Activated CD4-positive, alpha-beta T cell treated with anti-CD3 and anti-CD28 coated beads for 36 hours (primary cell): ENCODE measurements around the gene EVA1A. TPM values are rescaled to one million over a fixed set of nuclear protein-coding genes. Genes with fewer than 3 reads are reported as not detected.

ENCODE experiments used
- ATAC-seq: fragments of 200-7000 bp; cut with Tn5 transposase; one replicate; pipeline ENCODE4 v1.10.0; 2021; ENCODE audit warnings: mild to moderate bottlenecking, moderate library complexity
- CTCF ChIA-PET: fragments of 350-600 bp; sonication (Branson Sonifier 250); formaldehyde crosslinking; loops from one replicate; lab custom pipeline; 2021; ENCODE audit warnings: antibody characterized with exemption; lab: Charles Lee
- POLR2A ChIA-PET: fragments of 350-600 bp; sonication (Branson Sonifier 250); formaldehyde crosslinking; loops from one replicate; lab custom pipeline; 2021; ENCODE audit warnings: antibody characterized with exemption, inconsistent platforms; lab: Charles Lee
- DNase-seq: peaks from one replicate; pipeline ENCODE4 v3.0.0-alpha.2; 2020
- H3K27ac Mint-ChIP-seq: one replicate; pipeline ENCODE4 v1.8.0; 2021; ENCODE audit warnings: mixed read lengths
- H3K27me3 Mint-ChIP-seq: one replicate; pipeline ENCODE4 v1.8.0; 2021; ENCODE audit warnings: mixed read lengths
- H3K36me3 Mint-ChIP-seq: one replicate; pipeline ENCODE4 v1.8.0; 2021; ENCODE audit warnings: low read depth, mixed read lengths
- H3K4me1 Mint-ChIP-seq: one replicate; pipeline ENCODE4 v1.8.0; 2021; ENCODE audit warnings: mixed read lengths
- H3K4me3 Mint-ChIP-seq: one replicate; pipeline ENCODE4 v1.8.0; 2021; ENCODE audit warnings: mild to moderate bottlenecking, moderate library complexity, mixed read lengths
- H3K9me3 Mint-ChIP-seq: one replicate; pipeline ENCODE4 v1.8.0; 2021; ENCODE audit warnings: low read depth, mixed read lengths
- intact Hi-C, 2 experiments: fragments of 100-400 bp; cut with DNase I in 1 of 2; cut with micrococcal nuclease in 1 of 2; formaldehyde crosslinking; loops; one replicate each; pipeline versions ENCODE4 v1.14.2 to v1.15.1; 2022 to 2024; cut with DNase I, micrococcal nuclease
- total RNA-seq, 2 experiments: library from RNA; stranded (reverse); gene quantifications; one replicate each; pipeline ENCODE4 v1.2.3, GENCODE V29; 2021

Gene EVA1A
- total RNA-seq, 2 experiments from 2014 or later, result 0.11 TPM; not detected in 1

DNA sequence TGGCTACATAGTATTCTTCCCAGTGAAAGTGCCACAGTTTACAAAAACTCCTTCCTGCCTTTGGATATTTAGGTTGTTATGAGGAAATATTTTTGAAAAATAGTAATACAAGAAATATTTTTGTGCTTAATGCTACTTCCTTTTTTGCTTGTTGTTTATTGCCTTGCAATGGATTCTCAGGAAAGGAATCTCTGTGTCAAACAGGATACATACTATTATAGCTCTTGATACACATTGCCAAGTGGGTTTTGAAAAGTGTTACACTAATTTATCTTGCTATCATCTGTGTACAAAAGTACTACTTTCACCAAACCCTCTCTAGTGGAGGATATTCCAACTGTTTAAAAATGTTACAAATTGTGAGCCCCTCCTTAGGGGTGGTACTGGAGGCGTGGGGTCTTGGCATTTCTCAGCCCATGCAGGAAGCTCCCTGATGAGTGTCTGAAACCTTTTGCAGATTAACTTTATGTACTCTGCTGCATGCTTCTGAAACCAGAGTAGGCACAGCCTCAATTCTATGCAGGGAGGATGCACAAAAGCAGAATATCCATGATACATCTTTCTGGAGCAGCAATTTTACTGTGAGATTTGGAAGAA lies 54.5 kb downstream of the EVA1A start:
- no peak for ATAC-seq
- H3K27me3 Mint-ChIP-seq, result peaks cover 4% of the 10 kb centered on the region
- POLR2A ChIA-PET, result no interaction called here
- intact Hi-C loops, result no loop called here
- no peak overlapping the region for H3K4me3 Mint-ChIP-seq
- H3K27ac Mint-ChIP-seq, result no peak overlapping the region
- H3K4me1 Mint-ChIP-seq, result no peaks in the 10 kb centered on the region
- CTCF ChIA-PET, result no interaction called here
- DNase-seq, result no peak
- H3K9me3 Mint-ChIP-seq, result peaks cover 8% of the 10 kb centered on the region
- no peaks in the 10 kb centered on the region for H3K36me3 Mint-ChIP-seq

DNA sequence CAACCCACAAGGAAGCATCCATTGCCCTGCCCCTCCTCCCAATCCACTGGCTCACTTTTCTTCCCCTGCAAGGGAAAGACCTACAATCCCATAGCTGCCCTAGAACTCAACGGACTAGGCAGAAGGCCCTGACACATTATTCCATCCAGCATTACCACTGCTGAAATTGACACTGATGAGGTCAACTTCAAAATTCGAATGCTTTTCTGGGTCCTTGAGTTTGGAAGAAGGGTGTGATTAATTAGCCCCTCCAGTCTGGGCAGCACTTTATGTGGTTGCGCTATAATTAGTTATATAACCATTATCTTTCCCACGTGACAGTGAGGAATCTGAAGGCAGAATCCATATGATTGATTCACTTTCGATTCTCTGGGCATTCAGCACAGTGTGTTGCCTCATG lies 55.7 kb downstream of the EVA1A start:
- H3K4me1 Mint-ChIP-seq, result no peaks in the 10 kb centered on the region
- POLR2A ChIA-PET, result no interaction called here
- ATAC-seq, result no peak

DNA sequence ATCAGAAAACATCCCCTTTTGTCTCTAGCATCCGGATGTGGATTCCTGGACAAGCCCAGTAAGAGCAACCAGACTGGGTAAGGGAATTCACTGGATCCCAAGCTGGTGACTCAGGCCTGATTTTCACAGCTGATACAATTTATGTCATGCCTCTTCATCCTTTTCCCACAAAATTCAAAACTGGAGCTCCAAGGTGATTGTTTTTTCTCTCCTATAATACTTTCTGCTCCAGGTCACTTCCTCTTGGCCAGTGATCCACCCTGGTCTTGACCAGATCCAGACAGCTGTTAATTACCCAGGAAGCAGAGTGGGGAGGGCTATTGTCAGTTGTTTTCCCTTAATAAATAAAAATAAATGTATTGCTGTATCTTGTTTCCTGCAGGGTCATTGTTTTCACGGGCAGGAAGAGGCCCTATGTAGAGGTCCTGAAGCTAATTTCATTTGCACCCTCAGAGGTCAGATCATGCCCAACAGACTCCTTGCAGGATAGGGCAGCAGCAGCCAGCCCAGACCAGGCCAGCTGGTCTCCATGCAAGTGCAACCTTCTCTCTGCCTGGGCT lies 57.6 kb downstream of the EVA1A start:
- Mint-ChIP-seq H3K36me3 (no peaks in the 10 kb centered on the region), H3K9me3 (peaks cover 3% of the 10 kb centered on the region), H3K4me1 (no peaks in the 10 kb centered on the region), H3K27me3 (peaks cover 2% of the 10 kb centered on the region), H3K27ac (no peak overlapping the region), H3K4me3 (no peak overlapping the region)
- no peak for ATAC-seq
- POLR2A ChIA-PET, result interaction anchor here (0.6 kb wide), 1 partner anchor 111 kb away, joined by 3 read pairs; no protein-coding TSS in a partner anchor
- intact Hi-C loops, result no loop called here
- CTCF ChIA-PET, result interaction anchor here (0.6 to 1.6 kb wide), 4 partner anchors 10 to 38 kb away, joined by 3 to 4 read pairs (median 3); no protein-coding TSS in a partner anchor
- DNase-seq, result no peak

More for the DNA sequence above, 55.7 kb downstream of the EVA1A start:
- Mint-ChIP-seq H3K36me3 (no peaks in the 10 kb centered on the region), H3K9me3 (peaks cover 8% of the 10 kb centered on the region), H3K27me3 (peaks cover 4% of the 10 kb centered on the region), H3K4me3 (no peak overlapping the region), H3K27ac (no peak overlapping the region)
- CTCF ChIA-PET, result no interaction called here
- intact Hi-C loops, result no loop called here
- no peak for DNase-seq

DNA sequence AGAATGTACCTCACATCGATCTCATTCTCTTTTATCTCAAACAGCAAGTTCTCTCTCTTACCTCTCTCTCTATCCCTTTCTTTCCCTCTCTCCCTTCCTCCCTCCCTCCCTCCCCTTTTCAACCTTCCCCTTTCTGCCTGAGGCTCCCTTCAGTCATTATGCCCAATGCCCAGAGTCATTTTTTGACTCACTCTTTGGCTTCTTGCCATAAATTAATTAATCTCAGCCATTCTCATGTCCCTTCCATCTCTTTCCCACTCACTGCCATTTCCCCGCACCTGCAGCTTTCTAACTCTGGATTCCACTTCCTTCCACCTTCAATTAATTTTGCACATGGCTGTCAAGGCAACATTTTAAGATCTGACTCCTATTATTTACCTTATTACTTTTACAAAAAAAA lies 60.1 kb downstream of the EVA1A start:
- Mint-ChIP-seq H3K4me1 (no peaks in the 10 kb centered on the region), H3K27ac (no peak overlapping the region), H3K36me3 (no peaks in the 10 kb centered on the region), H3K27me3 (peaks cover 2% of the 10 kb centered on the region), H3K9me3 (no peaks in the 10 kb centered on the region), H3K4me3 (no peak overlapping the region)
- POLR2A ChIA-PET, result no interaction called here
- CTCF ChIA-PET, result no interaction called here
- no peak for ATAC-seq
- intact Hi-C loops, result no loop called here
- no peak for DNase-seq

DNA sequence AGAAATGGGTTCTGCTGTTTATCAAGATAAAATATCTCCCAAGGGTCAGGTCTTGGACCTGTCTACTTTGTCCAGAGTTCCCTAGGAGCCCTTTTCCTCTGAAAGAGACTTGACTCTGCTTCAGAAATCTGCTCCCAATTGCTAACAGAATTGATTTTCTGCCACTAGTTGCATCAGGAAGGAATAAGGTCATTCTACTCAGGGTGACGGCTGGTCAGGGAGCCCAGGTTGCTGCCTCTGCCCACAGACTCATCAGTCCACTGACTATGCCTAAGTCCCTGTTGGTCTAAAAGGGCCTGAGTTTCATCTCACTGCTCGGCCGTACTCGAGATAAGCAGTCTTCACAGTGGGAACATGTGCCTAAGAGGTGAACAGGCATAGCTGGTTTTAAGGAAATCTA lies 61.2 kb downstream of the EVA1A start:
- intact Hi-C loops, result no loop called here
- no peaks in the 10 kb centered on the region for H3K36me3 Mint-ChIP-seq
- DNase-seq, result no peak
- H3K9me3 Mint-ChIP-seq, result no peaks in the 10 kb centered on the region
- peaks cover 2% of the 10 kb centered on the region for H3K27me3 Mint-ChIP-seq
- CTCF ChIA-PET, result interaction anchor here (0.5 kb wide), 2 partner anchors 57 to 116 kb away, joined by 3 read pairs; no protein-coding TSS in a partner anchor
- POLR2A ChIA-PET, result no interaction called here
- no peak overlapping the region for H3K4me3 Mint-ChIP-seq
- no peak overlapping the region for H3K27ac Mint-ChIP-seq
- H3K4me1 Mint-ChIP-seq, result no peaks in the 10 kb centered on the region
- no peak for ATAC-seq

DNA sequence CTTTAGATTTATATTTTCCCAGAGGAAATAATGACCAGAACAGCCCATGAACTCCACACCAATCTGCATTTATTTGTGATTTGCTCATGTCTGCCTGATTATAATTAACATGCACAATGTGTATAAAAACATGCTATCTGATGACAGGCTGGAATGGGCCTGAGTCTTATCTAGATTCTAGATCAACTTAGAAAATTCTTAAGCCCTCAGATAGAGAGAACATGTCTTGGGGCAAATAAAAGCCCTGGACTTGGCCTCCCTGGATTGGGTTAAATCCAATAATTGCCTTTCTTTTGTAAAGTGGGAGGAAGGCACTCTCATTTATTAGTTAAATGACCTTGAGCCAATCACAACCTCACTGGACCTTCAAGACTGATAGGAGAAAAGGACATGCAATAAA lies 61.8 kb downstream of the EVA1A start:
- peaks cover 2% of the 10 kb centered on the region for H3K27me3 Mint-ChIP-seq
- H3K27ac Mint-ChIP-seq, result no peak overlapping the region
- POLR2A ChIA-PET, result no interaction called here

DNA sequence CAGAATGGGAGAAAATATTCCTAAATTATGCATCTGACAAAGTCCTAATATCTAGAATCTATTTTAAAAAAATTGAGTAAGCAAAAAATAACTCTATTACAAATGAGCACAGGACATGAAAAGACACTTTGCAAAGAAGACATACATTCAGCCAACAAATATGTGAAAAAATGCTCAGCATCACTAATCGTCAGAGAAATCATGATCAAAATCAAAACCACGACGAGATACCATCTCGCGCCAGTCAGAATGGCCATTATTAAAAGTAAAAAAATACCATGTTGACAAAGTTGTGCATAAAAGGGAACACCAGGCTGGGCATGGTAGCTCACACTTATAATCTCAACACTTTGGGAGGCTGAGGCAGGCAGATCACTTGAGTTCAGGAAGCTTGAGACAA lies 63.5 kb downstream of the EVA1A start:
- ChIA-PET CTCF (no interaction called here), POLR2A (no interaction called here)
- peaks cover 2% of the 10 kb centered on the region for H3K27me3 Mint-ChIP-seq
- H3K4me3 Mint-ChIP-seq, result no peak overlapping the region
- H3K27ac Mint-ChIP-seq, result no peak overlapping the region
- DNase-seq (no peak), ATAC-seq (no peak)
- no peaks in the 10 kb centered on the region for H3K36me3 Mint-ChIP-seq
- H3K4me1 Mint-ChIP-seq, result no peaks in the 10 kb centered on the region
- H3K9me3 Mint-ChIP-seq, result no peaks in the 10 kb centered on the region
- intact Hi-C loops, result no loop called here

More for the DNA sequence above, 61.8 kb downstream of the EVA1A start:
- no peaks in the 10 kb centered on the region for H3K4me1 Mint-ChIP-seq
- H3K36me3 Mint-ChIP-seq, result no peaks in the 10 kb centered on the region
- no peaks in the 10 kb centered on the region for H3K9me3 Mint-ChIP-seq
- no peak for ATAC-seq
- DNase-seq, result no peak
- CTCF ChIA-PET, result no interaction called here
- no peak overlapping the region for H3K4me3 Mint-ChIP-seq
- intact Hi-C loops, result no loop called here

DNA sequence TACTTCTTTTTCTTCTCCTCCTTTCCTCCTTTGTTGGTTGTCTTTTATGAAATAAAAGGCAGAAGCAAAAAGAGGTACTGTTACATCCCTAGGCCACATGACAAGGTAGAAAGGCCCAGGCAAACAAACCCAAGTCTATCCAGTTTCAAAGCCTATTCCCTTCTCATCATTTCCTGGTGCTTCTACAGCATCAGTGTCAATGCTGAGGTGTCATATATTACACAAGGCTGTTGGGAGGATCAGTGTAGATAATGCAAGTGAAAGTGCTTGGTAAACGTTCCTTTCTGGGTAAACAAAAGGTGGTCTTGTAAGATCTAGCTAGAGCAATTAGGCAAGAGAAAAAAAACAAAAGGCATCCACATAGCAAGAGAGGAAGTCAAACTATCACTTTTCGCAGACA lies 64.9 kb downstream of the EVA1A start:
- H3K4me3 Mint-ChIP-seq, result no peak overlapping the region
- ATAC-seq (no peak), DNase-seq (no peak)
- ChIA-PET POLR2A (no interaction called here), CTCF (no interaction called here)
- no peaks in the 10 kb centered on the region for H3K9me3 Mint-ChIP-seq
- intact Hi-C loops, result no loop called here
- peaks cover 2% of the 10 kb centered on the region for H3K27me3 Mint-ChIP-seq
- H3K27ac Mint-ChIP-seq, result no peak overlapping the region
- no peaks in the 10 kb centered on the region for H3K4me1 Mint-ChIP-seq
- H3K36me3 Mint-ChIP-seq, result no peaks in the 10 kb centered on the region

DNA sequence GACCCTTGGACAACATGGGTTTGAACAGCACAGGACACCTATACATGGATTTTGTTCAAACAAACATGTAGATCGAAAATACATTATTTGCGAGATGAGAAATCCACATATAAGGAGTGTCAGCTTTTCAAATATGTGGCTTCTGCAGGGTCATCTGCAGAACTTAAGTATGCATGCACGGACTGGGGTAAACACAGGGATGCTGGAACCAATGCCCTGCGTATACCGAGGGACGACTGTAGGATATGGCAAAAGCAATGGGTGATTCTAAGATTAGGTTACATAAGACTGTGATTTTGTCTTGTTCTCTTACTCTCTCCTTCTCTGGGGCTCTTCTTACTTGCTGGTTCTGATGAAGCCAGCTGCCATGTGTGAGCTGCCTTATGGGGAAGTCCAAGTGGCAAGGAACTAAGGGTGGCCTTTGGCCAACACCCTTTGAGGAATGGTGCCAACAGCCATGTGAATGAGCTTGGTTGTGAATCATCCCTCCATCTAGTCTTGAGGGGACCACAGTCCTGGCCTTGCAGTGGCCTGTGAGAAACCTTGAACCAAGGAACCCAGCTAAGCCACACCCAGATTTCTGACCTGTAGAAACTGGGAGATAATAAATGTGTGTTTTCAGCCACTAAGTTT lies 66.5 kb downstream of the EVA1A start:
- CTCF ChIA-PET, result interaction anchor here (0.6 kb wide), 1 partner anchor 414 kb away, joined by 3 read pairs; no protein-coding TSS in a partner anchor

DNA sequence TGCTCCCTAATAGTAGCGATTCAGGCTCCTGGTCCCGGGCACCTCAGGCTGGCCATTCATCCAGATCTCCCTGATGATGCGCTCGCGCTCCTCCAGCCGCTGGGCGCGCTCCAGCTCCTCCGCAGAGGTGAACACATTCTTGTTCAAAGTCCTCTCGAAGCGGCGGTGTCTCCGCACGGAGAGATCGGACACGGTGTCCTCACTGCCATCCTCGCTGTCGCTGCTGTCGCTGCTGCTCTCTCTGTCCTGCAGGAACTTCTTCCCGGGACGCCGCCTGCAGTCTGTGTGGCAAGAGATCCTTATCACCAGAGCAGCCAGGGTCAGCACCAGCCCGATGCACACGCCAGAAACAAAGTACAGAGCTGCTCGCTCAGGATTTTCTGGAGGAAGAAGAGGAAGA lies 67.5 kb downstream of the EVA1A start:
- Mint-ChIP-seq H3K27me3 (no peaks in the 10 kb centered on the region), H3K36me3 (no peaks in the 10 kb centered on the region), H3K27ac (no peak overlapping the region), H3K4me1 (no peaks in the 10 kb centered on the region), H3K4me3 (no peak overlapping the region), H3K9me3 (no peaks in the 10 kb centered on the region)
- ATAC-seq (no peak), DNase-seq (no peak)
- ChIA-PET CTCF (interaction anchor here (0.8 kb wide), 1 partner anchor 10 kb away, joined by 3 read pairs; no protein-coding TSS in a partner anchor), POLR2A (no interaction called here)
- intact Hi-C loops, result no loop called here

More for the DNA sequence above, 66.5 kb downstream of the EVA1A start:
- ATAC-seq (no peak), DNase-seq (no peak)
- Mint-ChIP-seq H3K4me1 (no peaks in the 10 kb centered on the region), H3K27ac (no peak overlapping the region), H3K27me3 (peaks cover 2% of the 10 kb centered on the region), H3K4me3 (no peak overlapping the region), H3K36me3 (no peaks in the 10 kb centered on the region), H3K9me3 (no peaks in the 10 kb centered on the region)
- intact Hi-C loops, result no loop called here
- POLR2A ChIA-PET, result no interaction called here

DNA sequence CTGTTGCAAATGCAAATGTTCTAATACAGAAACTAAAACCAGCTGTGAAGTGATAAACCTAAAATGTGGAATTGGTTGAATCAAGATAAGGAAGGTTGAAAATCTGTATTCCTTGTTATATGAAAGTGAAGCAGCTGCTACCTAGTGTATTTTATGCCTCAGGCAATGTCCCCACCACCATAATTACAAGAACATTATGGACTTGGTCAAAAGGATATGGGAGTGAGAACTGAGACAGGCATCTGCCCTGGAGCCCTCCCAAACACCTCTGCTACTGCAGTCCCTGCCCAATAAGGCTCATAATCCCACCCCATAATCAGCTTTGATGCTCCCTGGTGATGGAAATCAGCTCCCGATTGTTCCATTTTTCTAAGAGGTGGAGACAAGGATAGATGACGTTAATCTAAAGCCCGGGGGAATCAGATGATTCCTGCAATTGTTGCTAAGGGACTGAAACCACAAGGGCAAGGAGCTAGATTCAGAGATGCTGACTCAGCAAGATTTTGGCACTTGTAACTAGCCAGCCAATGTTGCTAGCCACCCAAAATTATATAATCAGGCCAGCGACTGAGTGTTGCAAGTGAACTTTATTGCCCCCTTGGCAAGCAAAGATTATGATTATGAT lies 69.5 kb downstream of the EVA1A start:
- POLR2A ChIA-PET, result no interaction called here
- no peak overlapping the region for H3K4me3 Mint-ChIP-seq
- DNase-seq, result no peak
- H3K4me1 Mint-ChIP-seq, result no peaks in the 10 kb centered on the region
- ATAC-seq, result no peak
- intact Hi-C loops, result no loop called here
- H3K9me3 Mint-ChIP-seq, result no peaks in the 10 kb centered on the region
- no peak overlapping the region for H3K27ac Mint-ChIP-seq
- H3K36me3 Mint-ChIP-seq, result no peaks in the 10 kb centered on the region
- CTCF ChIA-PET, result interaction anchor here (0.6 to 0.7 kb wide), 2 partner anchors 257 to 573 kb away, joined by 3 read pairs; no protein-coding TSS in a partner anchor
- peaks cover 6% of the 10 kb centered on the region for H3K27me3 Mint-ChIP-seq
